Activated naive CD8-positive, alpha-beta T cell treated with anti-CD3 and anti-CD28 coated beads, Interleukin-2, amount 10 ng/mL, durations not matched to agents 7 days and 5 days (primary cell): Measurements from ENCODE around the gene MEN1. TPM values are rescaled to one million over a fixed set of nuclear protein-coding genes. Genes with fewer than 3 reads are reported as not detected.

Source experiments
- ATAC-seq: fragments of 150-1000 bp; cut with Tn5 transposase; one replicate; pipeline ENCODE4 v1.10.0; 2021; ENCODE audit warnings: low read depth, moderate library complexity
- POLR2A ChIA-PET: fragments of 350-600 bp; sonication (Branson Sonifier 250); formaldehyde crosslinking; loops from one replicate; lab custom pipeline; 2021; ENCODE audit warnings: antibody characterized with exemption; lab: Charles Lee
- DNase-seq: peaks from one replicate; pipeline ENCODE4 v3.0.0; 2021
- H3K27ac Mint-ChIP-seq: one replicate; pipeline ENCODE4 v1.8.0; 2022; ENCODE audit warnings: mild to moderate bottlenecking, mixed read lengths
- H3K27me3 Mint-ChIP-seq: one replicate; pipeline ENCODE4 v1.8.0; 2022; ENCODE audit warnings: mild to moderate bottlenecking, moderate library complexity, mixed read lengths
- H3K36me3 Mint-ChIP-seq: one replicate; pipeline ENCODE4 v1.8.0; 2021; ENCODE audit warnings: mild to moderate bottlenecking, mixed read lengths
- H3K4me1 Mint-ChIP-seq: one replicate; pipeline ENCODE4 v1.8.0; 2021; ENCODE audit warnings: mixed read lengths
- H3K4me3 Mint-ChIP-seq: one replicate; pipeline ENCODE4 v1.8.0; 2022; ENCODE audit warnings: mild to moderate bottlenecking, moderate library complexity, mixed read lengths
- H3K9me3 Mint-ChIP-seq: one replicate; pipeline ENCODE4 v1.8.0; 2021; ENCODE audit warnings: mixed read lengths
- total RNA-seq, 2 experiments: library from RNA; stranded (reverse); gene quantifications; one replicate each; pipeline ENCODE4 v1.2.3, GENCODE V29; 2021

MEN1 gene
- total RNA-seq, 2 experiments from 2014 or later: 37.4 to 39.0 TPM

DNA sequence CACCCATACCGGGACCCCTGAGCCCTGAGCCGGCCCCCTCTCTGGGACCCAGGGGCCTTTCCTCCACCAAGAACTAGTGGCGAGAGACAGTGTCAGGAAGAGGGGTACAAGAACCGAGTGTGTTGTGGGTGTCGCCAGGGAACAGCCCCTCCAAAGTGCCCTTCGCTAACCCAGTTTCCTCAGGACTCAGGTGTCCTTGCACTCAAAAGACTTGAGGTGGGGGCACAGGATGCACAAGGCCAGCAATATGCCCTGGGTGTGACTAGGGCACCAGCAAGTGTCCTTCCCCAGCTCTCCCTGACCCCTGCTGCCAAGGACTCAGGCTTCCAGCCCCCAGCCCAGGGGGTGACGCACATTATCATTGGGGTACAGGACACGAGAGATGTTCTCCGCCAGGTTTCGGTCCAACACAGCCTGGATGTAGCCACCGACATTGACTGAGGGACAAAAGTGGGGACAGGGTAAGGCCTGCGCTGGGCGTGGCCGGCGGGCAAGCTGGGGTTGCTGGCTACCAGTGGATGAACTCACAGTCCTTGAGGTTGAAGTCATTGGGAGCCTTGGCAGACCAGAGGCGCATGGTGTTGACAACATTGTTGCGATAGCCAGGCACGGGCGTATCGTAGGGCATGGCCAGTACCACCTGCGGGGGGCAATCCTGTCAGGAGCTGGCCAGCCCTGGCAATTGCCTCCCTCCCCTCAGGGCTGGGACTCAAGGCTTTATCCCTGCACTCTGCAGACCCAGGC is 55.3 kb downstream of the MEN1 start:
- Mint-ChIP-seq H3K27ac (no peak overlapping the region), H3K9me3 (no peaks in the 10 kb centered on the region), H3K4me1 (peaks cover 20% of the 10 kb centered on the region), H3K36me3 (peaks cover 9% of the 10 kb centered on the region), H3K4me3 (no peak overlapping the region), H3K27me3 (no peaks in the 10 kb centered on the region)
- peak; percentile 24 for DNase-seq
- ATAC-seq: no peak
- POLR2A ChIA-PET: interaction anchor here (1.7 kb wide), 1 partner anchor 23 kb away, joined by 5 read pairs; the partner anchor contains the start of gene SF1

- peak; percentile 23 for DNase-seq
- ATAC-seq: no peak
- H3K4me1 Mint-ChIP-seq: peaks cover 14% of the 10 kb centered on the region
- H3K27ac Mint-ChIP-seq: no peak overlapping the region
- peaks cover 9% of the 10 kb centered on the region for H3K36me3 Mint-ChIP-seq
- no peaks in the 10 kb centered on the region for H3K9me3 Mint-ChIP-seq
- H3K27me3 Mint-ChIP-seq: no peaks in the 10 kb centered on the region
- no peak overlapping the region for H3K4me3 Mint-ChIP-seq
- POLR2A ChIA-PET: no interaction called here
Measured at GRCh38 chr11:64754124-64754918, 56.0 kb downstream of the MEN1 start.

Other genes starting within 250 kb of the MEN1 start
- gene SLC22A12, start 219.3 kb downstream of the MEN1 start, total RNA-seq: not detected
- under 1 TPM in 1 of 2 experiments, not detected in 1; 0.36 TPM for gene NRXN2, start 87.4 kb downstream of the MEN1 start, total RNA-seq
- gene RASGRP2, start 66.4 kb downstream of the MEN1 start, total RNA-seq: 100 to 1,000 TPM; 159 to 162 TPM
- gene PYGM, start 50.6 kb downstream of the MEN1 start, total RNA-seq: 1 to 10 TPM; 3.8 to 7.2 TPM
- 100 to 1,000 TPM; 519 to 524 TPM for gene SF1, start 32.0 kb downstream of the MEN1 start, total RNA-seq
- 10 to 100 TPM; 92.0 to 96.2 TPM for gene MAP4K2, start 7.3 kb downstream of the MEN1 start, total RNA-seq
- 1 to 10 TPM; 3.4 to 3.5 TPM for gene CDC42BPG, start 34.1 kb upstream of the MEN1 start, total RNA-seq
- gene EHD1, start 68.1 kb upstream of the MEN1 start, total RNA-seq: 100 to 1,000 TPM; 187 to 195 TPM
- gene ATG2A, start 106.7 kb upstream of the MEN1 start, total RNA-seq: 10 to 100 TPM; 34.5 to 39.7 TPM
- 10 to 100 TPM; 18.6 to 22.3 TPM for gene PPP2R5B, start 114.1 kb upstream of the MEN1 start, total RNA-seq
- gene GPHA2, start 125.3 kb upstream of the MEN1 start, total RNA-seq: not detected
- not detected for gene MAJIN, start 161.6 kb upstream of the MEN1 start, total RNA-seq
- gene BATF2, start 186.4 kb upstream of the MEN1 start, total RNA-seq: 1 to 10 TPM; 1.2 TPM
- 10 to 100 TPM; 69.5 to 70.2 TPM for gene ARL2, start 203.6 kb upstream of the MEN1 start, total RNA-seq
- 10 to 100 TPM; 22.4 to 28.3 TPM for gene SNX15, start 216.9 kb upstream of the MEN1 start, total RNA-seq
- gene SAC3D1, start 230.7 kb upstream of the MEN1 start, total RNA-seq: 10 to 100 TPM; 24.2 to 25.8 TPM
- gene NAALADL1, start 248.0 kb upstream of the MEN1 start, total RNA-seq: 10 to 100 TPM; 19.8 to 22.3 TPM